ENCODE measurements around the gene ADAMTSL1. TPM values are rescaled to one million over a fixed set of nuclear protein-coding genes. Genes with fewer than 3 reads are reported as not detected.

ADAMTSL1 gene
- total and polyA plus RNA-seq, 8 donors = 1.1 to 98.8 (median 8.4) TPM

DNA sequence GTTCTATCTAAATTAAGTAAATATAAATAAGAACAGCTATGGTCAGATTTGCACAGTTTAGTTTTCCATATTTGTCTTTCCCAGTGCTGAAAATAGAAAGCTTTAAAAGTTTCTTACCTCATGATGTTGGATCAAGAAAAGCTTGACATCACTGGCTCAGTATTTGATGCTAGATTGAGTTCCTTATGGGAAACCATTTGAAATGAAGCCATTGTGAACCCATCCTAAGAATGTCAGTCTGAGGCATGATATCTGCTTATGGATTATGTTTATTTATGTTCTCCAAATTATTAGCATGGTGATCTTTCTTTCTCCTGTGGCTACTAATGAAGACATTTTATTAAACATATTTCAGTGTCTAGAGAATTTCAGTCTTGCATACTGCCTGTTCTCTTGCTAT, 143.0 kb downstream of the ADAMTSL1 start:
- TF ChIP-seq, protein P1, sequence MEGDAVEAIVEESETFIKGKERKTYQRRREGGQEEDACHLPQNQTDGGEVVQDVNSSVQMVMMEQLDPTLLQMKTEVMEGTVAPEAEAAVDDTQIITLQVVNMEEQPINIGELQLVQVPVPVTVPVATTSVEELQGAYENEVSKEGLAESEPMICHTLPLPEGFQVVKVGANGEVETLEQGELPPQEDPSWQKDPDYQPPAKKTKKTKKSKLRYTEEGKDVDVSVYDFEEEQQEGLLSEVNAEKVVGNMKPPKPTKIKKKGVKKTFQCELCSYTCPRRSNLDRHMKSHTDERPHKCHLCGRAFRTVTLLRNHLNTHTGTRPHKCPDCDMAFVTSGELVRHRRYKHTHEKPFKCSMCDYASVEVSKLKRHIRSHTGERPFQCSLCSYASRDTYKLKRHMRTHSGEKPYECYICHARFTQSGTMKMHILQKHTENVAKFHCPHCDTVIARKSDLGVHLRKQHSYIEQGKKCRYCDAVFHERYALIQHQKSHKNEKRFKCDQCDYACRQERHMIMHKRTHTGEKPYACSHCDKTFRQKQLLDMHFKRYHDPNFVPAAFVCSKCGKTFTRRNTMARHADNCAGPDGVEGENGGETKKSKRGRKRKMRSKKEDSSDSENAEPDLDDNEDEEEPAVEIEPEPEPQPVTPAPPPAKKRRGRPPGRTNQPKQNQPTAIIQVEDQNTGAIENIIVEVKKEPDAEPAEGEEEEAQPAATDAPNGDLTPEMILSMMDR (IDR thresholded peaks at IDR 0.05) = no peak
- TF ChIP-seq POLR2A (IDR thresholded peaks at IDR 0.05) = no peak
- TF ChIP-seq EP300 (IDR thresholded peaks at IDR 0.05) = no peak
- TF ChIP-seq POLR2AphosphoS5 (IDR thresholded peaks at IDR 0.05) = no peak
- no peak overlapping the region for H3K27ac ChIP-seq
- H3K4me1 ChIP-seq = no peaks in the 10 kb centered on the region
- no peaks in the 10 kb centered on the region for H3K9me3 ChIP-seq
- H3K4me3 ChIP-seq = no peak overlapping the region
- H3K27me3 ChIP-seq = no peaks in the 10 kb centered on the region
- no peaks in the 10 kb centered on the region for H3K36me3 ChIP-seq
- peak in 1 of 2 donors; percentile 36 for DNase-seq
- intact Hi-C loops (cut with DNase I; ENCODE audit: low total_unique reads) = no loop called here

DNA sequence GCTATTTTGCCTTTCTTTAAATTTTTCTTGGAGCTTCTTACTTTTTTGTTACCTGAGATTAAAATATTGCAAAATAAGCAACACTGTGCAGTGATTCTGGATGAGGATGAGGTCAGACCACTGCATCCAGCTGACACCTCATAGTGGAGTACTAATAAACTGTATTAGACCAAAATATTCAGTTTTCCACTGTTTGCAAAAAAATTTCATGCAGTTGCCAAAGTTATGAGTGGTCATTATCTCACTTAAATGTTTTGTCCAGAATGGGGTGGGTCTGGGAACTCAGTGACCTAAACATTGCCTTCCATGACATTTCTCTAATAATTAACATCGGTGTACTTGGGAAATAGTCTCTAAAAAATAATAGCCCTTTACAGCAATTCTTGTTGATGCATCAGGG, 143.8 kb downstream of the ADAMTSL1 start:
- TF ChIP-seq EP300 (IDR thresholded peaks at IDR 0.05) = no peak
- TF ChIP-seq, protein P1 (IDR thresholded peaks at IDR 0.05) = no peak
- TF ChIP-seq POLR2AphosphoS5 (IDR thresholded peaks at IDR 0.05) = no peak
- no peak for TF ChIP-seq POLR2A (IDR thresholded peaks at IDR 0.05)
- Histone ChIP-seq H3K27me3 (no peaks in the 10 kb centered on the region), H3K4me3 (no peak overlapping the region), H3K4me1 (no peaks in the 10 kb centered on the region), H3K36me3 (no peaks in the 10 kb centered on the region), H3K9me3 (no peaks in the 10 kb centered on the region), H3K27ac (no peak overlapping the region)
- no peak for DNase-seq
- intact Hi-C loops (cut with DNase I; ENCODE audit: low total_unique reads) = no loop called here
- WGBS, 5 donors = 62 to 95% (median 90%) methylated on average over 1 of the region's 1 CpG

DNA sequence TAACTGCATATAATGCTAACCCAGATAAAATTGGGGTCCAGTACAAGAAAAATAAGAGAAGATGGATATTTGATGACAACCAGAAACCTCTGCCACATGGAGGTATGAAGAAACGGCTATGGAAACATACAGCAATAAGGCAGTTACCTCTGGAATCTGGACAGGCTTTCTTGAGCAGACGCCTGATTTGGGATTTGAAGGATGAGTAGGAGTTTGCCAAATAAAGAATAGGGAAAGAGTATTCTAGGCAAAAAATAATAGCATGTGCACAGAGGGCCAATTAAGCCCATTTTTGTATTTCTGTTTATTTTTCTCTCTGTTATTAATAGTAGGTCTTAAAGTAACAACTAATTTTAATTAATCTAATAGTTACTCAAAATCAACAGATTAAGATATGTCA, 144.9 kb downstream of the ADAMTSL1 start:
- Histone ChIP-seq H3K27ac (no peak overlapping the region), H3K9me3 (no peaks in the 10 kb centered on the region), H3K36me3 (no peaks in the 10 kb centered on the region), H3K4me3 (no peak overlapping the region), H3K27me3 (no peaks in the 10 kb centered on the region), H3K4me1 (no peaks in the 10 kb centered on the region)
- no peak for TF ChIP-seq POLR2A (IDR thresholded peaks at IDR 0.05)
- TF ChIP-seq, protein P1 (IDR thresholded peaks at IDR 0.05) = no peak
- no peak for TF ChIP-seq EP300 (IDR thresholded peaks at IDR 0.05)
- TF ChIP-seq POLR2AphosphoS5 (IDR thresholded peaks at IDR 0.05) = no peak
- no peak for DNase-seq
- intact Hi-C loops (cut with DNase I; ENCODE audit: low total_unique reads) = no loop called here
- 89 to 94% (median 90%) methylated on average over 2 of the region's 2 CpGs for WGBS, 5 donors

DNA sequence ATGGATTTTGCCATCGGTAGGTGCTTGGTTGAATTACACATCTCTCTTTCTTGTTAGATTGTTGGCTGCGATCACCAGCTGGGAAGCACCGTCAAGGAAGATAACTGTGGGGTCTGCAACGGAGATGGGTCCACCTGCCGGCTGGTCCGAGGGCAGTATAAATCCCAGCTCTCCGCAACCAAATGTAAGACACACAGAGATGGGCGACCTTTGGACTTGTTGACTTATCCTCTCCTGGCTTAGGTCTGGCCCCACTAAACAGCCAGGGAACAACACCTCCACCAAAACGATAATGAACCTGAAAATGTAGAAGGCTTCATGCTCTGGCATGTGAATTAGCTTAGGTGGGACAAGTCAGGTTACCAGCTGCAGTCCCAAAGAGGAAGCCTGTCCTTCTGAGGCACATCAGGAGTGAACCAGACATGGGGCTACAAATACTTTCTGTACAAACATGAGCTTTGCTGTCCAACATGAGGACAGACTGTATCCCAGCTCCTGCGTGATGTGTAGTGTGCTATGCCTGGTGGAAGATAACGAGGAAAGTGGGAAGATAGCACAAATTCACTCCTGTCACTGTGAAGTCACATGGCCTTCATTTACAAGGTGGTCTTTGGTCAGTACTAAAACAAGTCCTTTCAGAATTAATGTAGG, 148.4 kb downstream of the ADAMTSL1 start:
- no peak overlapping the region for H3K4me3 ChIP-seq
- TF ChIP-seq POLR2A (IDR thresholded peaks at IDR 0.05) (no peak), POLR2AphosphoS5 (IDR thresholded peaks at IDR 0.05) (no peak), EP300 (IDR thresholded peaks at IDR 0.05) (no peak)
- TF ChIP-seq, protein P1 (IDR thresholded peaks at IDR 0.05) = no peak
- H3K9me3 ChIP-seq = no peaks in the 10 kb centered on the region
- no peaks in the 10 kb centered on the region for H3K4me1 ChIP-seq
- no peak for DNase-seq
- 84 to 89% (median 88%) methylated on average over 11 of the region's 11 CpGs for WGBS, 5 donors
- H3K27ac ChIP-seq = no peak overlapping the region
- no peaks in the 10 kb centered on the region for H3K36me3 ChIP-seq
- no peaks in the 10 kb centered on the region for H3K27me3 ChIP-seq
- intact Hi-C loops (cut with DNase I; ENCODE audit: low total_unique reads) = no loop called here

Measured in stomach (tissue), 9 donors.